ENCODE measurements around the gene BUB1B.

DNA sequence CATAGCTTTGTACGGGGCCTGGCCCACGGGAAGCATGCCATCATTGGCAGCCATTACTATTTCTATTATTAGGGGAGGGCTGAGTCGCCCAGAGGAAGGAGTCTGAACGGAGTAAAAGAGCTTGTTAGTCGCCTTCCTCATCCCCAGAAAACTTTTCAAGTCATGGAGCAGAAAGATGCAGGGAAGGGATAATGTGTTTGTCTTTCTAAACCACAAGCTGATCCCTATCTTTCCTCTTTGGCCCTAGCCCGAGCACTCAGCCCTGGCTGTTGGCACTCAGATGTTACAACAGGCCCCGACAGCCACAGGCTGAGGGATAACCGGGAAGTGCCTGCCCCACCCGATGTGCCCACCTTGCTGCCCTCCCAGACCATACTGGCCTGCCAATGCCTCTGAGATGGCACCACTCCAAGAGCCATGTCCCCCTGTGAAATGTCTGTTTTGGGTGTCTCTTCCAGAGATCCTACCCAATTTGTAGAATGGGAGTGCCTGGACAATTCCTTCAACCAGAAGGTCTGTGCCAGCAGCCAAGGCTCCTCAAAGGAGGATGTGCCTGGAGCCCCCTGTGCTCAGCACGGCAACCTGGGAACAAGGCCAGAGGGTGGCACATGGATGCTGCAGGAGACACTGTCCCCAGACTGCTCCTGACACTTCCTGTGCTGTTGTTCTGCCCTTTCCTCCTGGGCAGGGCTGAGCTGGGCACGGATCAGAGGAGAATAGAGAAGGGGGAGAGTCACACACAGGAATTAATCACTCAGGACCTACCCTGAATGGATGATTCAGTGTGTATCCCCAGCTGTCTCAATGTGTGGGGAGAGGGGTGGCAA lies 88.8 kb downstream of the BUB1B start:
- TF ChIP-seq, protein P1, sequence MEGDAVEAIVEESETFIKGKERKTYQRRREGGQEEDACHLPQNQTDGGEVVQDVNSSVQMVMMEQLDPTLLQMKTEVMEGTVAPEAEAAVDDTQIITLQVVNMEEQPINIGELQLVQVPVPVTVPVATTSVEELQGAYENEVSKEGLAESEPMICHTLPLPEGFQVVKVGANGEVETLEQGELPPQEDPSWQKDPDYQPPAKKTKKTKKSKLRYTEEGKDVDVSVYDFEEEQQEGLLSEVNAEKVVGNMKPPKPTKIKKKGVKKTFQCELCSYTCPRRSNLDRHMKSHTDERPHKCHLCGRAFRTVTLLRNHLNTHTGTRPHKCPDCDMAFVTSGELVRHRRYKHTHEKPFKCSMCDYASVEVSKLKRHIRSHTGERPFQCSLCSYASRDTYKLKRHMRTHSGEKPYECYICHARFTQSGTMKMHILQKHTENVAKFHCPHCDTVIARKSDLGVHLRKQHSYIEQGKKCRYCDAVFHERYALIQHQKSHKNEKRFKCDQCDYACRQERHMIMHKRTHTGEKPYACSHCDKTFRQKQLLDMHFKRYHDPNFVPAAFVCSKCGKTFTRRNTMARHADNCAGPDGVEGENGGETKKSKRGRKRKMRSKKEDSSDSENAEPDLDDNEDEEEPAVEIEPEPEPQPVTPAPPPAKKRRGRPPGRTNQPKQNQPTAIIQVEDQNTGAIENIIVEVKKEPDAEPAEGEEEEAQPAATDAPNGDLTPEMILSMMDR (IDR thresholded peaks at IDR 0.05): no peak
- TF ChIP-seq POLR2AphosphoS5 (IDR thresholded peaks at IDR 0.05) (peak; percentile 72), POLR2A (IDR thresholded peaks at IDR 0.05) (no peak)

Data from prostate gland (tissue), 2 donors.